GM19351 (cell line): ENCODE data around the gene FBXW2.
A peak's percentile ranks its signal among the peaks of the same experiment; 100 is the strongest.
"Not testable (repeated sequence)": the region's sequence is repeated elsewhere in the genome, so short reads cannot be mapped to it uniquely, and the experiment has no call there.

Experiments used
- ATAC-seq: cut with Tn5 transposase; IDR thresholded peaks from one replicate; pipeline ENCODE4 v1.9.1; 2021; ENCODE audit warnings: mild to moderate bottlenecking, moderate library complexity; ENCODE audit not compliant: unreplicated experiment

FBXW2 gene

GRCh38 chr9:120792898-120793765 lies at the start of gene FBXW2:
FBXW2 (minus strand) TSS chr9:120793416; CDS start chr9:120788258, 5,158 bp downstream.
- peak; percentile 94 for ATAC-seq

GRCh38 chr9:120841930-120842684 lies 48.9 kb upstream of the FBXW2 start:
- peak; percentile 4 for ATAC-seq

GRCh38 chr9:120839146-120839545 lies 45.9 kb upstream of the FBXW2 start:
- ATAC-seq = no peak

GRCh38 chr9:120837921-120838320 lies 44.7 kb upstream of the FBXW2 start:
- no peak for ATAC-seq

- ATAC-seq = no peak
Observed at GRCh38 chr9:120833325-120833724, 40.1 kb upstream of the FBXW2 start.

- ATAC-seq = no peak
Observed at GRCh38 chr9:120832807-120833206, 39.6 kb upstream of the FBXW2 start.

- no peak for ATAC-seq
Observed at GRCh38 chr9:120830865-120831264, 37.6 kb upstream of the FBXW2 start.

- ATAC-seq = no peak
Observed at GRCh38 chr9:120830151-120830550, 36.9 kb upstream of the FBXW2 start.

GRCh38 chr9:120829650-120830049 lies 36.4 kb upstream of the FBXW2 start:
- no peak for ATAC-seq

- no peak for ATAC-seq
Observed at GRCh38 chr9:120820095-120820494, 26.9 kb upstream of the FBXW2 start.

- ATAC-seq = no peak
Observed at GRCh38 chr9:120818595-120818994, 25.4 kb upstream of the FBXW2 start.

GRCh38 chr9:120815075-120815474 lies 21.9 kb upstream of the FBXW2 start:
- ATAC-seq = no peak

- ATAC-seq = no peak
Observed at GRCh38 chr9:120808931-120809330, 15.7 kb upstream of the FBXW2 start.

GRCh38 chr9:120807607-120808379 lies 14.6 kb upstream of the FBXW2 start:
- ATAC-seq = no peak

- not testable (repeated sequence) for ATAC-seq
Observed at GRCh38 chr9:120804784-120805363, 11.7 kb upstream of the FBXW2 start.

- no peak for ATAC-seq
Observed at GRCh38 chr9:120801441-120801840, 8.2 kb upstream of the FBXW2 start.

GRCh38 chr9:120791161-120791560 lies 2.1 kb downstream of the FBXW2 start:
- ATAC-seq = no peak

- no peak for ATAC-seq
Observed at GRCh38 chr9:120787933-120788332, 5.3 kb downstream of the FBXW2 start.

GRCh38 chr9:120783602-120784047 lies 9.6 kb downstream of the FBXW2 start:
- no peak for ATAC-seq

- ATAC-seq = no peak
Observed at GRCh38 chr9:120781236-120781635, 12.0 kb downstream of the FBXW2 start.

- ATAC-seq = no peak
Observed at GRCh38 chr9:120780367-120780766, 12.8 kb downstream of the FBXW2 start.
